ENCODE data around the gene SLC26A6. TPM values are rescaled to one million over a fixed set of nuclear protein-coding genes. Genes with fewer than 3 reads are reported as not detected.

The SLC26A6 gene, protein sequence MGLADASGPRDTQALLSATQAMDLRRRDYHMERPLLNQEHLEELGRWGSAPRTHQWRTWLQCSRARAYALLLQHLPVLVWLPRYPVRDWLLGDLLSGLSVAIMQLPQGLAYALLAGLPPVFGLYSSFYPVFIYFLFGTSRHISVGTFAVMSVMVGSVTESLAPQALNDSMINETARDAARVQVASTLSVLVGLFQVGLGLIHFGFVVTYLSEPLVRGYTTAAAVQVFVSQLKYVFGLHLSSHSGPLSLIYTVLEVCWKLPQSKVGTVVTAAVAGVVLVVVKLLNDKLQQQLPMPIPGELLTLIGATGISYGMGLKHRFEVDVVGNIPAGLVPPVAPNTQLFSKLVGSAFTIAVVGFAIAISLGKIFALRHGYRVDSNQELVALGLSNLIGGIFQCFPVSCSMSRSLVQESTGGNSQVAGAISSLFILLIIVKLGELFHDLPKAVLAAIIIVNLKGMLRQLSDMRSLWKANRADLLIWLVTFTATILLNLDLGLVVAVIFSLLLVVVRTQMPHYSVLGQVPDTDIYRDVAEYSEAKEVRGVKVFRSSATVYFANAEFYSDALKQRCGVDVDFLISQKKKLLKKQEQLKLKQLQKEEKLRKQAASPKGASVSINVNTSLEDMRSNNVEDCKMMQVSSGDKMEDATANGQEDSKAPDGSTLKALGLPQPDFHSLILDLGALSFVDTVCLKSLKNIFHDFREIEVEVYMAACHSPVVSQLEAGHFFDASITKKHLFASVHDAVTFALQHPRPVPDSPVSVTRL
- polyA plus RNA-seq (2011; rRNA removed), result 22.2 and 23.1 TPM in 2 replicates
- polyA minus RNA-seq (2011; rRNA and poly(A)+ RNA removed), result 34.3 and 43.5 TPM in 2 replicates

DNA sequence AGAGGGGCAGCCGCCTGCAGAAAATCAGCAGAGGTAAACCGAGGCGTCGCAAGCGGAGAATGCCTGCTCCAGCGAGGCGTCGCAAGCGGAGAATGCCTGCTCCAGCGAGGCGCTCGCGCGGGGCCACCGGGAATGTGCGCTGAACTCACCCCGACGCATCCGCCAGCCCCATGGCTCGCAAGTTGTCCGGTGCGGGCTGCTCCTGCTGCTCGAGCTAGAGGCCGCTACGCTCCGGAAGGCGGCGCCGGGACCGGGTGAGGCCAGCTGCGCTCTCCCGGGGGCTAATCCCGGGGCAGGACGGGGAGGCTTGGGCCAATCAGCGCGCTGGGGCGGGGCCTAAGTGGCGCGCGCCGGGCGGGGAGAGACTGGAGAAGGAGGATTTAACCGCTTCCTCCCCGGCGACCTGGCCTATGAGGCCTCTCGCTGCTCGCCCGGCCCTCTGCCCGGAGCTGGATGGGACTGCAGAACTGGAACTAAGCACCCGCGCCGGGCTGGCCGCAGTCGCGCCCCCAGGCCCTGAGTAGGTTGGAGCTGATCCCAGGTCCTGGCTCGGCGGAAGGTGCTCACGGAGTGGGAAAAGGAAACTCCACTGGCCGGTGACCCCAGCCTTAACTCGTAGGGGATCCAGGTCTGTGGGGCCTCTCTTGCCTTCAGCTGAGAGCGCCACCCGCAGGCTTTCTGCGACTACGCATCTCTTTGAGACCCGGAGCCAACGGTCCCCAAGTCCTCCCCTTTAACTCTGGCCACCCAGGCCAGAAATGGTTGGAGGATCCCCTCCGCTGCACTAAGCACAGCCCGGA lies at the start of gene SLC26A6:
TSS of gene SLC26A6 (minus strand) at position 240 of the 800 bp plus-strand sequence. CDS start at position 172, 68 bp downstream.
- peaks cover 3% of the 10 kb centered on the region; the same call in 1 of the 2 replicates for H3K9me3 ChIP-seq (ENCODE audit: control insufficient read depth, insufficient read depth, low read length)
- POLR2A ChIA-PET, result interaction anchor here (0.5 to 2.2 kb wide), 16 partner anchors 12 to 1288 kb away, joined by 3 to 19 read pairs (median 4); partner anchors contain the start of genes CELSR3, IP6K2, PFKFB4 and UQCRC1

DNA sequence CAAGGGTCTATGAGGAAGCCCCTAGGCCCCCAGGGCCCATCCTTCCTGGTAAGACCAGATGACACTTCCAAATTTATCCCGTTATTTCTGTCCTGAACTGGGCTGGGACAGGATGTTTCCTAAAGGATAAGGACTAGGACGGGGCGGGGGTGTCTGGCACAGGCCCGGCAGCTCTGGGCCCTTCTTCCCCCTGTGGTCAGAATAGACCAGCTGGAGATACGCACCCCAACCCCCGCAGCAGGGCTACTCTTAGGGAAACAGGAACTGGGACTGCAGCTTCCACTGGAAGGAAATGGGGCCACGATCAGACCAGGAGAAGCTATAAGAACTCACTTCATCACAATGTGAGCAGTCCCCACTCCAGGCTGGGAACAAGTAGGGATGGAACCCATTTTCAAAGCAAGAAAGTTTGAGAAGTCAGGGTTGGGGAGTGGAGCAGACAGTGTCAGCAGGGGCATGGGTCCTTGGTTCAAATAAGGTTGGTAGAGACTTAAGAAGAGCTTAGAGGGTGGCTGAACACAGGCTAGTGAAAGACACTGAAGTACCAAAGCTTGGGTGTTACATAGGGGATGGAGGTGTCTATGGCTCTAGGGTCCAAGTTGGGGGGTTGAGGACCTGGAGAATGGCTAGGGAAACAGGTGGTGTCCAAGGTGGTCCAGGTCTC lies 49.4 kb upstream of the SLC26A6 start:
- TF ChIP-seq, protein P1, sequence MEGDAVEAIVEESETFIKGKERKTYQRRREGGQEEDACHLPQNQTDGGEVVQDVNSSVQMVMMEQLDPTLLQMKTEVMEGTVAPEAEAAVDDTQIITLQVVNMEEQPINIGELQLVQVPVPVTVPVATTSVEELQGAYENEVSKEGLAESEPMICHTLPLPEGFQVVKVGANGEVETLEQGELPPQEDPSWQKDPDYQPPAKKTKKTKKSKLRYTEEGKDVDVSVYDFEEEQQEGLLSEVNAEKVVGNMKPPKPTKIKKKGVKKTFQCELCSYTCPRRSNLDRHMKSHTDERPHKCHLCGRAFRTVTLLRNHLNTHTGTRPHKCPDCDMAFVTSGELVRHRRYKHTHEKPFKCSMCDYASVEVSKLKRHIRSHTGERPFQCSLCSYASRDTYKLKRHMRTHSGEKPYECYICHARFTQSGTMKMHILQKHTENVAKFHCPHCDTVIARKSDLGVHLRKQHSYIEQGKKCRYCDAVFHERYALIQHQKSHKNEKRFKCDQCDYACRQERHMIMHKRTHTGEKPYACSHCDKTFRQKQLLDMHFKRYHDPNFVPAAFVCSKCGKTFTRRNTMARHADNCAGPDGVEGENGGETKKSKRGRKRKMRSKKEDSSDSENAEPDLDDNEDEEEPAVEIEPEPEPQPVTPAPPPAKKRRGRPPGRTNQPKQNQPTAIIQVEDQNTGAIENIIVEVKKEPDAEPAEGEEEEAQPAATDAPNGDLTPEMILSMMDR (IDR thresholded peaks at IDR 0.05; ENCODE audit: low read depth, low read length), result no peak
- DNase-seq (ENCODE audit: low read depth, low spot score), result no peak
- Histone ChIP-seq H3K27me3 (ENCODE audit: control insufficient read depth, insufficient read depth, low read length) (no peaks in the 10 kb centered on the region), H3K27ac (ENCODE audit: low read depth, low read length) (no peak overlapping the region), H3K4me3 (ENCODE audit: low read depth, low read length) (peak overlapping the region; percentile 94), H3K9me3 (ENCODE audit: control insufficient read depth, insufficient read depth, low read length) (no peaks in the 10 kb centered on the region)
- ChIA-PET CTCF (interaction anchor here (0.9 to 2.4 kb wide), 2 partner anchors 21 to 249 kb away, joined by 3 to 10 read pairs; partner anchors contain the start of gene CELSR3), POLR2A (interaction anchor here (0.6 to 1.0 kb wide), 5 partner anchors 16 to 49 kb away, joined by 3 to 6 read pairs (median 4); partner anchors contain the start of gene SLC26A6)

More for the DNA sequence above, at the start of gene SLC26A6:
- Histone ChIP-seq H3K27ac (ENCODE audit: low read depth, low read length) (peak within 1 kb of the TSS; percentile 65), H3K4me3 (ENCODE audit: low read depth, low read length) (peak within 1 kb of the TSS; percentile 86), H3K27me3 (ENCODE audit: control insufficient read depth, insufficient read depth, low read length) (peaks cover 6% of the 10 kb centered on the region)
- TF ChIP-seq, protein P1 (IDR thresholded peaks at IDR 0.05; ENCODE audit: low read depth, low read length), result peak; percentile 72
- peak; percentile 90 for DNase-seq (ENCODE audit: low read depth, low spot score)
- CTCF ChIA-PET, result interaction anchor here (0.5 to 2.7 kb wide), 15 partner anchors 9 to 199 kb away, joined by 3 to 18 read pairs (median 5); partner anchors contain the start of genes CELSR3 and NCKIPSD

DNA sequence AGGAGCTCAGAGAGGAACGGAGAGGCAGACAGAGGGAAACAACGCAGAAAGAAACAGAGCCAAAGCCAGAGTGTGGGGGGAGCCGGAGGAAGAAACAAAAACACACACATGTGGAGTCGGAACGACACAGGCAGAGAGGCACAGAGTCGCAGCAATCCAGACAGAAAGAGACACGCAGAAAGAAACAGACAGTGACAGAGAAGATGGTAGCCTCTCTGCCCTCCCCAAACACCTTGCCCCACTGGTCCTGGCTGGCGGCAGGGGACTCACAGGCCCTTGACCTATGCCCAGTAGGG lies 48.7 kb upstream of the SLC26A6 start:
- no peaks in the 10 kb centered on the region for H3K27me3 ChIP-seq (ENCODE audit: control insufficient read depth, insufficient read depth, low read length)
- CTCF ChIA-PET, result interaction anchor here (2.4 kb wide), 1 partner anchor 20 kb away, joined by 10 read pairs; the partner anchor contains the start of gene CELSR3

DNA sequence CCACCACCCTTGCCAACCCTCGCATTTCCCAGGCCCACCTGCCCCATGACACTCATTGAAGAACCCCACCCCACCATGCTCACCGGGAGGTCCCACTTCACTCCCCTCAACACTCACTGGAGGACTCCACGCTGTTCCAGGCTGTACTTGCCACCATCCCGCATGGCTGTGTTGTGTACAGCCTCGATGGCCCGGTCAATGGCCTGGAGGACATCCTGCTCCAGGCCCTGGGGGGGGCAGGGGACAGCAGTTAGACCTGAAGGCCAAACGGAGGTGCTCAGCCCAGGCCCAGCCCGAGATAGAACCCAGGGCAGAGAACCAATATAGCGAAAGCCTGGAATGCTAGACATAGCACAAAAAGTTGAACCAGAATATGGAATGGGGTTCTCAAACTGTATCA lies 47.5 kb upstream of the SLC26A6 start:
- ChIA-PET CTCF (interaction anchor here (2.4 kb wide), 1 partner anchor 19 kb away, joined by 10 read pairs; the partner anchor contains the start of gene CELSR3), POLR2A (no interaction called here)
- Histone ChIP-seq H3K4me3 (ENCODE audit: low read depth, low read length) (0 out of 2 replicates have a peak overlapping the region, but pooled peaks have one; percentile 94), H3K9me3 (ENCODE audit: control insufficient read depth, insufficient read depth, low read length) (no peaks in the 10 kb centered on the region), H3K27ac (ENCODE audit: low read depth, low read length) (no peak overlapping the region), H3K27me3 (ENCODE audit: control insufficient read depth, insufficient read depth, low read length) (no peaks in the 10 kb centered on the region)
- TF ChIP-seq, protein P1 (IDR thresholded peaks at IDR 0.05; ENCODE audit: low read depth, low read length), result no peak
- DNase-seq (ENCODE audit: low read depth, low spot score), result no peak

More for the DNA sequence above, 48.7 kb upstream of the SLC26A6 start:
- no peak for DNase-seq (ENCODE audit: low read depth, low spot score)
- Histone ChIP-seq H3K9me3 (ENCODE audit: control insufficient read depth, insufficient read depth, low read length) (no peaks in the 10 kb centered on the region), H3K4me3 (ENCODE audit: low read depth, low read length) (peak overlapping the region; percentile 94), H3K27ac (ENCODE audit: low read depth, low read length) (peak overlapping the region; percentile 62)
- POLR2A ChIA-PET, result interaction anchor here (0.5 to 1.0 kb wide), 5 partner anchors 15 to 391 kb away, joined by 3 to 6 read pairs (median 4); no protein-coding TSS in a partner anchor
- TF ChIP-seq, protein P1 (IDR thresholded peaks at IDR 0.05; ENCODE audit: low read depth, low read length), result no peak
